OCI-LY3 (cell line): Measurements from ENCODE around the gene BHLHE23.

Source experiments
- H2AFZ ChIP-seq: fragments of 200-600, 300-600 bp; shearing (Covaris generic); 2 replicates; pipeline ENCODE4 v1.6.0; 2014; ENCODE audit warnings: antibody characterized with exemption, low read depth, low read length
- H3K27ac ChIP-seq: fragments of 200-600, 300-600 bp; sonication (generic); 2 replicates; pipeline ENCODE4 v1.5.1; 2014; ENCODE audit warnings: mild to moderate bottlenecking, low read length, moderate library complexity, mixed read lengths
- H3K27me3 ChIP-seq: fragments of 200-600, 300-600 bp; sonication (generic); 2 replicates; pipeline ENCODE4 v1.6.1; 2014; ENCODE audit warnings: low read depth, low read length, mixed read lengths
- H3K36me3 ChIP-seq: fragments of 200-600, 300-600 bp; sonication (generic); replicated peaks from 2 replicates; pipeline ENCODE3; 2014; ENCODE audit warnings: low read depth, low read length, mixed read lengths
- H3K4me1 ChIP-seq: fragments of 300-600, 200-600 bp; sonication (generic); 2 replicates; pipeline ENCODE4 v1.6.1; 2014; ENCODE audit warnings: low read length, mixed read lengths
- H3K4me2 ChIP-seq: fragments of 200-600, 300-600 bp; sonication (generic); 2 replicates; pipeline ENCODE4 v1.6.1; 2014; ENCODE audit warnings: low read length, mixed read lengths
- H3K4me3 ChIP-seq: fragments of 300-600, 200-600 bp; sonication (generic); 2 replicates; pipeline ENCODE4 v1.5.1; 2014; ENCODE audit warnings: antibody characterized with exemption, mild to moderate bottlenecking, low read length, moderate library complexity
- H3K79me2 ChIP-seq: fragments of 300-600, 200-600 bp; shearing (Covaris generic); 2 replicates; pipeline ENCODE4 v1.6.1; 2014; ENCODE audit warnings: mild to moderate bottlenecking, low read length, mixed read lengths
- H3K9ac ChIP-seq: fragments of 300-600, 200-600 bp; shearing (Covaris generic); 2 replicates; pipeline ENCODE4 v1.6.0; 2014; ENCODE audit warnings: mild to moderate bottlenecking, low read length, moderate library complexity
- H3K9me3 ChIP-seq: fragments of 200-600, 300-600 bp; shearing (Covaris generic); 2 replicates; pipeline ENCODE4 v1.6.1; 2014; ENCODE audit warnings: low read length, mixed read lengths; ENCODE audit not compliant: insufficient read depth
- H4K20me1 ChIP-seq: fragments of 200-600, 300-600 bp; sonication (generic); 2 replicates; pipeline ENCODE4 v1.6.1; 2016; ENCODE audit warnings: low read length, mixed read lengths; ENCODE audit not compliant: insufficient read depth
- EZH2phosphoT487 ChIP-seq: fragments of 200-600 bp; shearing (Covaris generic); IDR thresholded peaks from 2 replicates; pipeline ENCODE4 v1.6.1; 2018; ENCODE audit warnings: antibody characterized with exemption, mixed run types, low read depth
- TF ChIP-seq, protein P1 (sequence below): fragments of 200-600, 300-600 bp; sonication (generic); IDR thresholded peaks from 2 replicates; pipeline ENCODE4 v1.5.1; 2014; ENCODE audit warnings: antibody characterized with exemption, low read length, low read depth

BHLHE23 gene

DNA sequence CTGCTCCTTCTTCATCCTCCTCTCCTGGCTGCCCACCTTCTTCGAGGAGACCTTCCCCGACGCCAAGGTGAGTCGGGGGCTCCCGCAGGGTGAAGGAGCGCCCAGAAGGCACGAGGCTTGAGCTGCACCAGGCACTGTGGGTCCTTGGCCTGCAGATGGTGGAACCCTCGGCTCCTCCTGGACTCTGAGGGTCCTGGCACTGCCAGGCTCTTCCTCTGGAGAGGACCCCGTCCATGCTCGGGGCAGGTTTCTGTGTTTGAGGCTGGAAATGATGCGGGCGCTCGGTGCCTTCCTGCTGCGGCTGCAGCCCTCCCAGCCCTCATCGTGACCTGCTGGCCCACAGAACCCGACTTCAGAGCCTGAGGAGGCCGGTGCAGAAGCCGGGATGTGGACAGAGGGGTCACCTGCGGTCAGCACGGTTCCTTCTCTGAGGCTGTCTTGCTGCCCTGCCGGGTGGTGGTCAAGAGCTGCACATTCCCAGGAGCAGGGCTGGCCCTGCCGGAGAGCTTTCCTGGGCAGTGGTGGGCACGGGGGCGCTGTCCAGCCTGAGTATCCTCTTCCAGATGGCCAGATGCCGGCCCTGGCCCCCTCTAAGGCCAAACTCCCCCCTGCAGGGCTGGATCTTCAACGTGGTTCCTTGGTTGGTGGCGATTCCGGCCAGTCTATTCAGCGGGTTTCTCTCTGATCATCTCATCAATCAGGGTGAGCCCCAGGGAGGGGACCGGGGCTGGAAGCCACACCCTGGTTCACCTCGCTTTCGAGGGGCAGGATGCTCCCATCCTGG, 43.0 kb downstream of the BHLHE23 start:
- H3K36me3 ChIP-seq = peaks cover 43% of the 10 kb centered on the region

DNA sequence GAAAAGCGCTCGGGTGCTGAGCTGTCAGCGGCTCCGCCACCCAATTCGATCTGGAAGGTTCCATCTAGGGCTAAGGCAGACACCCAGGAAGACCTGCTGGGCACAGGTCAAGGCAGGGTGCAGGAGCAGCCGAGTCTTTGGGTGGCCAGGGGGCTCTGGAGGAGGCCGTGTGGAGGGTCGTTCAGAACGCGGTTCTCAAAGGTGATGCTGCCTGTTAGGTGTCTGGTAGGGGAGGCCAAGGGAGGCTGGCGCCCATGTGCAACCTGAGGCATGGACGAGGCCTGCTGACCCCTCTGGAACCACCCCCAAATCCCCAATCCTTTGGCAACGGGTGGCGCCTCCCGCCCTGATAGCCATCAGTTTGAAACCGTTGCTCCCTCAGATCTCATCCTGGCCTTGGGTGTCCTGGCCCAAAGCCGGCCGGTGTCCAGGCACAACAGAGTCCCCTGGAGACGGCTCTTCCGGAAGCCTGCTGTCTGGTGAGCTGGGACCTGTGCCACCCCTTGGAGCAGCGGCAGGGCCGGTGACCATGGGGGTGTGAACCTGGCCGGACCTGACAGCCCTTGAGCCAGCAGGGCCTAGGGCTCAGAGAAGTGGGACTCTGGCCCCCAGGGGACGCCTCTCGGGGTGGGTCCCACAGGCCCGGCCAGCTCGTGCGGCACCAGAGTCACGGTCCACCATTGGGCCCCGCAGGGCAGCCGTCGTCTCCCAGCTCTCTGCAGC, 43.7 kb downstream of the BHLHE23 start:
- Histone ChIP-seq H3K79me2 (no peaks in the 10 kb centered on the region), H3K9ac (no peak overlapping the region), H2AFZ (no peak overlapping the region), H3K27ac (no peak overlapping the region), H3K27me3 (no peaks in the 10 kb centered on the region), H3K4me1 (no peaks in the 10 kb centered on the region), H3K4me3 (no peak overlapping the region), H3K9me3 (no peaks in the 10 kb centered on the region), H3K36me3 (peaks cover 49% of the 10 kb centered on the region), H4K20me1 (peaks cover 12% of the 10 kb centered on the region), H3K4me2 (no peak overlapping the region)
- TF ChIP-seq, protein P1, sequence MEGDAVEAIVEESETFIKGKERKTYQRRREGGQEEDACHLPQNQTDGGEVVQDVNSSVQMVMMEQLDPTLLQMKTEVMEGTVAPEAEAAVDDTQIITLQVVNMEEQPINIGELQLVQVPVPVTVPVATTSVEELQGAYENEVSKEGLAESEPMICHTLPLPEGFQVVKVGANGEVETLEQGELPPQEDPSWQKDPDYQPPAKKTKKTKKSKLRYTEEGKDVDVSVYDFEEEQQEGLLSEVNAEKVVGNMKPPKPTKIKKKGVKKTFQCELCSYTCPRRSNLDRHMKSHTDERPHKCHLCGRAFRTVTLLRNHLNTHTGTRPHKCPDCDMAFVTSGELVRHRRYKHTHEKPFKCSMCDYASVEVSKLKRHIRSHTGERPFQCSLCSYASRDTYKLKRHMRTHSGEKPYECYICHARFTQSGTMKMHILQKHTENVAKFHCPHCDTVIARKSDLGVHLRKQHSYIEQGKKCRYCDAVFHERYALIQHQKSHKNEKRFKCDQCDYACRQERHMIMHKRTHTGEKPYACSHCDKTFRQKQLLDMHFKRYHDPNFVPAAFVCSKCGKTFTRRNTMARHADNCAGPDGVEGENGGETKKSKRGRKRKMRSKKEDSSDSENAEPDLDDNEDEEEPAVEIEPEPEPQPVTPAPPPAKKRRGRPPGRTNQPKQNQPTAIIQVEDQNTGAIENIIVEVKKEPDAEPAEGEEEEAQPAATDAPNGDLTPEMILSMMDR = no peak
- no peak for TF ChIP-seq EZH2phosphoT487

More for the DNA sequence above, 43.0 kb downstream of the BHLHE23 start:
- Histone ChIP-seq H4K20me1 (peaks cover 6% of the 10 kb centered on the region), H2AFZ (no peak overlapping the region), H3K9me3 (no peaks in the 10 kb centered on the region), H3K79me2 (no peaks in the 10 kb centered on the region), H3K4me3 (no peak overlapping the region), H3K4me1 (no peaks in the 10 kb centered on the region), H3K27ac (no peak overlapping the region), H3K4me2 (no peak overlapping the region), H3K9ac (no peak overlapping the region), H3K27me3 (no peaks in the 10 kb centered on the region)
- TF ChIP-seq EZH2phosphoT487 = no peak
- TF ChIP-seq, protein P1 = no peak

DNA sequence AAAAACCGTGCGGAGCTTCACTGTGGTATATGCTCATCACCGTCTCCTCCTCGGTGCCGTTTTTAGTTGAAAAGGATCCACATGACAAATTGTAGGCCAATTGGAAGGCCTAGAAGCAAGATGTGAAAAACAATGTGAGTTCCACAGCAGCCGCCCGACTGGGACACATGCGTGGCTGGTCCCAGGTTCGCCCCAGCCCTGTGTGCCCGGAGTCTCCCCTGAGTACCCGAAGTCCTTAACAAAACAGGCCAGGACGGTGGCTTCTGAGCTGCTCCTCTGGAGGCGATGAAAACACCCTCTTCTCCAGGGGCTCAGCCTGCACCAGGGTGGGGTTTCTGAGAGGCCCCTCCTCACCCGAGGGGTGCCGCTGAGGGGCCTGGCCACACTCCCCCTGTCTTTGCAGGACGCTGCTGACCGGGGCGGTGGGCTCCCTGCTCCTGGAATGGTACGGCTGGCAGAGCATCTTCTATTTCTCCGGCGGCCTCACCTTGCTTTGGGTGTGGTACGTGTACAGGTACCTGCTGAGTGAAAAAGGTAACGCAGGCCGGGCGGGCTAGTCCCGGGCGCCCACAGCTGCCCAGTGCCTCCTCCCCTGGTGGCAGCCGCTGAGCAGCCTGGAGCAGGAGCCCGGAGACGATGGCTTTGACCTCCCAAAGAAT, 44.4 kb downstream of the BHLHE23 start:
- H3K9ac ChIP-seq = no peak overlapping the region
- TF ChIP-seq EZH2phosphoT487 = no peak
- TF ChIP-seq, protein P1 = no peak

DNA sequence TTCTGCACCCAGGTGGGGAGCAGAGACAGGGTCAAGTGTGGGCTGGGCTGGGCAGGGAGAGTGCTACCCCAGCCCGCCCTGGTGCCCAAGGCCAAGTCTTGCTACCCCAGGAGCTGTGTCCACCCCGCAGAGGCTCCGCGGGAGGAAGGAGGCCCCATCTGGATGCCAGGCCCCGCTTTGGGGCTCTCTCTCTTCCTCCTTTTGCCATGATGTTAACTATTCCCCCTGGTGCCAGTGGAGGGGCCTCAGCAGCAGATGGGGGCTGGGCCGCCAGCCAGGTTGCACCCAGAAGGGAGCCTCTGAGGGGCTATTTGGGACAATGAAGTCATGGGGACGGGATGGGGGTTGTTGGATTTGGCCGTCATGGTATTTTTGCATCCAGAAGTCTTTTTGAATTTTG, 45.0 kb downstream of the BHLHE23 start:
- no peak overlapping the region for H3K4me2 ChIP-seq
- H3K27ac ChIP-seq = no peak overlapping the region
- H3K4me3 ChIP-seq = no peak overlapping the region
- no peak overlapping the region for H2AFZ ChIP-seq
- H3K9me3 ChIP-seq = no peaks in the 10 kb centered on the region
- peaks cover 55% of the 10 kb centered on the region for H3K36me3 ChIP-seq
- TF ChIP-seq, protein P1 = no peak
- no peak for TF ChIP-seq EZH2phosphoT487
- no peaks in the 10 kb centered on the region for H3K27me3 ChIP-seq
- H3K79me2 ChIP-seq = peaks cover 6% of the 10 kb centered on the region; the same call in 1 of the 2 replicates
- H3K9ac ChIP-seq = no peak overlapping the region
- peaks cover 16% of the 10 kb centered on the region for H4K20me1 ChIP-seq
- no peaks in the 10 kb centered on the region for H3K4me1 ChIP-seq

More for the DNA sequence above, 44.4 kb downstream of the BHLHE23 start:
- no peaks in the 10 kb centered on the region for H3K27me3 ChIP-seq
- H3K4me1 ChIP-seq = no peaks in the 10 kb centered on the region
- H3K4me2 ChIP-seq = no peak overlapping the region
- no peak overlapping the region for H3K27ac ChIP-seq
- H2AFZ ChIP-seq = no peak overlapping the region
- H3K79me2 ChIP-seq = peaks cover 3% of the 10 kb centered on the region; the same call in 1 of the 2 replicates
- no peak overlapping the region for H3K4me3 ChIP-seq
- H3K9me3 ChIP-seq = no peaks in the 10 kb centered on the region
- peaks cover 18% of the 10 kb centered on the region for H4K20me1 ChIP-seq
- H3K36me3 ChIP-seq = peaks cover 53% of the 10 kb centered on the region
